ES-I3 (cell line): ENCODE measurements around the gene HYAL2.
"Not testable (repeated sequence)": the region's sequence is repeated elsewhere in the genome, so short reads cannot be mapped to it uniquely, and the experiment has no call there.

ENCODE experiments used
- H3K36me3 ChIP-seq: 2 replicates; pipeline ENCODE4 v1.6.1; 2013; ENCODE audit warnings: mild to moderate bottlenecking, low read length, control low read depth, moderate library complexity; ENCODE audit not compliant: insufficient read depth
- H3K4me1 ChIP-seq: 2 replicates; pipeline ENCODE4 v1.6.1; 2013; ENCODE audit warnings: mild to moderate bottlenecking, control low read depth, low read length; ENCODE audit not compliant: insufficient read depth
- H3K9ac ChIP-seq: 2 replicates; pipeline ENCODE4 v1.6.1; 2013; ENCODE audit warnings: low read depth, mild to moderate bottlenecking, low read length, moderate library complexity
- H3K9me3 ChIP-seq: 2 replicates; pipeline ENCODE4 v1.6.1; 2013; ENCODE audit warnings: mild to moderate bottlenecking, low read length, moderate library complexity; ENCODE audit not compliant: control insufficient read depth, insufficient read depth

The HYAL2 gene

GRCh38 chr3:50319181-50319893, 3.2 kb downstream of the HYAL2 start:
- H3K36me3 ChIP-seq, result peaks cover 9% of the 10 kb centered on the region
- no peak overlapping the region for H3K9ac ChIP-seq
- H3K9me3 ChIP-seq, result no peaks in the 10 kb centered on the region
- peaks cover 35% of the 10 kb centered on the region; the same call in 1 of the 2 replicates for H3K4me1 ChIP-seq

- Histone ChIP-seq H3K9me3 (no peaks in the 10 kb centered on the region), H3K9ac (no peak overlapping the region), H3K4me1 (peaks cover 31% of the 10 kb centered on the region; the same call in 1 of the 2 replicates), H3K36me3 (peaks cover 9% of the 10 kb centered on the region)
Measured at GRCh38 chr3:50318615-50319014, 3.9 kb downstream of the HYAL2 start.

GRCh38 chr3:50318163-50318562, 4.4 kb downstream of the HYAL2 start:
- Histone ChIP-seq H3K4me1 (peaks cover 28% of the 10 kb centered on the region; the same call in 1 of the 2 replicates), H3K9me3 (no peaks in the 10 kb centered on the region)

GRCh38 chr3:50317300-50317699, 5.2 kb downstream of the HYAL2 start:
- Histone ChIP-seq H3K9me3 (no peaks in the 10 kb centered on the region), H3K4me1 (peaks cover 23% of the 10 kb centered on the region; the same call in 1 of the 2 replicates), H3K9ac (no peak overlapping the region), H3K36me3 (peaks cover 9% of the 10 kb centered on the region)

More at GRCh38 chr3:50318163-50318562, 4.4 kb downstream of the HYAL2 start:
- Histone ChIP-seq H3K9ac (no peak overlapping the region), H3K36me3 (peaks cover 9% of the 10 kb centered on the region)

GRCh38 chr3:50316657-50317242, 5.8 kb downstream of the HYAL2 start:
- Histone ChIP-seq H3K36me3 (peaks cover 9% of the 10 kb centered on the region), H3K9ac (no peak overlapping the region), H3K4me1 (peaks cover 23% of the 10 kb centered on the region; the same call in 1 of the 2 replicates), H3K9me3 (no peaks in the 10 kb centered on the region)

GRCh38 chr3:50314816-50315215, 7.7 kb downstream of the HYAL2 start:
- H3K4me1 ChIP-seq, result peaks cover 16% of the 10 kb centered on the region; the same call in 1 of the 2 replicates
- H3K36me3 ChIP-seq, result peaks cover 9% of the 10 kb centered on the region
- no peak overlapping the region for H3K9ac ChIP-seq
- H3K9me3 ChIP-seq, result no peaks in the 10 kb centered on the region; the same call in 1 of the 2 replicates

- Histone ChIP-seq H3K9ac (no peak overlapping the region), H3K4me1 (peaks cover 14% of the 10 kb centered on the region; the same call in 1 of the 2 replicates)
Measured at GRCh38 chr3:50314342-50314741, 8.2 kb downstream of the HYAL2 start.

GRCh38 chr3:50312041-50312440, 10.5 kb downstream of the HYAL2 start:
- not testable (repeated sequence) for H3K9me3 ChIP-seq, H3K36me3 ChIP-seq, H3K9ac ChIP-seq, H3K4me1 ChIP-seq

More at GRCh38 chr3:50314342-50314741, 8.2 kb downstream of the HYAL2 start:
- Histone ChIP-seq H3K36me3 (peaks cover 6% of the 10 kb centered on the region; the same call in 1 of the 2 replicates), H3K9me3 (no peaks in the 10 kb centered on the region; the same call in 1 of the 2 replicates)

- H3K36me3 ChIP-seq, result no peaks in the 10 kb centered on the region
- H3K9me3 ChIP-seq, result peaks cover 5% of the 10 kb centered on the region; the same call in 1 of the 2 replicates
- H3K4me1 ChIP-seq, result peaks cover 11% of the 10 kb centered on the region
- no peak overlapping the region for H3K9ac ChIP-seq
Measured at GRCh38 chr3:50304601-50305000, 17.9 kb downstream of the HYAL2 start.

- Histone ChIP-seq H3K4me1 (peaks cover 11% of the 10 kb centered on the region), H3K36me3 (no peaks in the 10 kb centered on the region), H3K9me3 (peaks cover 5% of the 10 kb centered on the region; the same call in 1 of the 2 replicates), H3K9ac (0 out of 2 replicates have a peak within 1 kb of the TSS, but pooled peaks have one; percentile 19)
Measured at GRCh38 chr3:50303013-50303815, 19.3 kb downstream of the HYAL2 start, which contains the start of gene HYAL1. Gene HYAL1 (minus strand): TSS chr3:50303574. CDS start chr3:50302956, 618 bp downstream.

GRCh38 chr3:50302095-50303012, 20.2 kb downstream of the HYAL2 start:
- Histone ChIP-seq H3K9ac (no peak overlapping the region), H3K36me3 (no peaks in the 10 kb centered on the region), H3K9me3 (peaks cover 5% of the 10 kb centered on the region; the same call in 1 of the 2 replicates), H3K4me1 (peaks cover 11% of the 10 kb centered on the region)

GRCh38 chr3:50300681-50301254, 21.8 kb downstream of the HYAL2 start:
- Histone ChIP-seq H3K9me3 (peaks cover 1% of the 10 kb centered on the region; the same call in 1 of the 2 replicates), H3K4me1 (peaks cover 11% of the 10 kb centered on the region), H3K36me3 (no peaks in the 10 kb centered on the region), H3K9ac (no peak overlapping the region)
